IMR-90 (cell line): Measurements from ENCODE around the gene MEGF11. TPM values are rescaled to one million over a fixed set of nuclear protein-coding genes. Genes with fewer than 3 reads are reported as not detected.

Experiments
- ATAC-seq: fragments of 200-7000 bp; cut with Tn5 transposase; 2 replicates; pipeline ENCODE4 v1.9.1; 2020; ENCODE audit warnings: low read depth, mild to moderate bottlenecking, moderate library complexity
- BruUV-seq: library from RNA; stranded (reverse); fragments of 400-500 nt; replicated peaks from 2 replicates; lab custom pipeline; 2021; lab: Mats Ljungman, UMichigan
- CTCF ChIA-PET: fragments of 300-600 bp; formaldehyde crosslinking; extraction: SDS; loops from one replicate; lab custom pipeline; 2021; ENCODE audit warnings: antibody characterized with exemption; lab: Yijun Ruan, JAX
- POLR2A ChIA-PET: fragments of 300-600 bp; sonication (Branson Sonifier 250); formaldehyde crosslinking; loops from one replicate; lab custom pipeline; 2022; ENCODE audit warnings: antibody characterized with exemption; ENCODE audit not compliant: unreplicated experiment; lab: Charles Lee
- DNase-seq: peaks from one replicate; pipeline ENCODE4 v3.0.0; 2013
- H2AFZ ChIP-seq: replicated peaks from 2 replicates; pipeline ENCODE3; 2013; ENCODE audit warnings: low read length, mild to moderate bottlenecking; ENCODE audit not compliant: poor library complexity
- H2AK5ac ChIP-seq: 2 replicates; pipeline ENCODE4 v1.6.1; 2013; ENCODE audit warnings: low read depth, low read length, inconsistent platforms
- H2AK9ac ChIP-seq: replicated peaks from 2 replicates; pipeline ENCODE3; 2013; ENCODE audit warnings: mild to moderate bottlenecking, low read depth, low read length, moderate library complexity; ENCODE audit not compliant: poor library complexity
- H2BK120ac ChIP-seq: 2 replicates; pipeline ENCODE4 v1.6.1; 2013; ENCODE audit warnings: low read depth, low read length, inconsistent platforms
- H2BK15ac ChIP-seq: 3 replicates; pipeline ENCODE4 v1.6.1; 2013; ENCODE audit warnings: low read depth, low read length, inconsistent platforms
- H2BK20ac ChIP-seq: 2 replicates; pipeline ENCODE4 v1.6.1; 2013; ENCODE audit warnings: low read depth, mild to moderate bottlenecking, inconsistent platforms, low read length, moderate library complexity
- H2BK5ac ChIP-seq: 2 replicates; pipeline ENCODE4 v1.6.1; 2013; ENCODE audit warnings: mild to moderate bottlenecking, low read depth, low read length, inconsistent platforms; ENCODE audit not compliant: poor library complexity, severe bottlenecking
- H3K14ac ChIP-seq: replicated peaks from 2 replicates; pipeline ENCODE4 v1.6.1; 2013; ENCODE audit warnings: low read depth, low read length, inconsistent platforms
- H3K18ac ChIP-seq: 2 replicates; pipeline ENCODE4 v1.6.1; 2013; ENCODE audit warnings: low read depth, low read length, control low read depth
- H3K23ac ChIP-seq: 2 replicates; pipeline ENCODE4 v1.6.1; 2013; ENCODE audit warnings: low read depth, low read length, inconsistent platforms
- H3K27ac ChIP-seq: 2 replicates; pipeline ENCODE4 v1.5.1; 2013; ENCODE audit warnings: mild to moderate bottlenecking, control low read depth, low read length; ENCODE audit not compliant: insufficient read depth
- H3K27me3 ChIP-seq: 2 replicates; pipeline ENCODE4 v1.6.1; 2013; ENCODE audit warnings: low read length; ENCODE audit not compliant: control insufficient read depth, insufficient read depth
- H3K36me3 ChIP-seq: 2 replicates; pipeline ENCODE4 v1.6.1; 2013; ENCODE audit warnings: low read length, mixed read lengths; ENCODE audit not compliant: control insufficient read depth, insufficient read depth
- H3K4ac ChIP-seq: 2 replicates; pipeline ENCODE4 v1.6.1; 2013; ENCODE audit warnings: low read depth, low read length, inconsistent platforms
- H3K4me1 ChIP-seq: 2 replicates; pipeline ENCODE4 v1.6.1; 2013; ENCODE audit warnings: low read length, mixed read lengths; ENCODE audit not compliant: control insufficient read depth, insufficient read depth
- H3K4me2 ChIP-seq: 2 replicates; pipeline ENCODE4 v1.6.1; 2013; ENCODE audit warnings: low read depth, mild to moderate bottlenecking, control low read depth, low read length, moderate library complexity
- H3K4me3 ChIP-seq: 2 replicates; pipeline ENCODE4 v1.5.1; 2013; ENCODE audit warnings: low read depth, mild to moderate bottlenecking, control low read depth, low read length, moderate library complexity; ENCODE audit not compliant: insufficient read depth
- H3K56ac ChIP-seq: 2 replicates; pipeline ENCODE4 v1.6.1; 2013; ENCODE audit warnings: low read length, inconsistent platforms; ENCODE audit not compliant: insufficient read depth; ENCODE audit errors: extremely low read depth
- H3K79me1 ChIP-seq, 2 experiments: 2 replicates each; pipeline ENCODE4 v1.6.1; 2013; ENCODE audit warnings: low read length in 2 of 2, inconsistent platforms in 1 of 2, low read depth in 1 of 2
- H3K9ac ChIP-seq: 2 replicates; pipeline ENCODE4 v1.6.1; 2013; ENCODE audit warnings: low read depth, low read length, control low read depth
- H3K9me1 ChIP-seq: 2 replicates; pipeline ENCODE4 v1.6.1; 2013; ENCODE audit warnings: low read length, inconsistent platforms; ENCODE audit not compliant: insufficient read depth
- H3K9me3 ChIP-seq: 2 replicates; pipeline ENCODE4 v1.6.1; 2013; ENCODE audit warnings: low read length; ENCODE audit not compliant: control insufficient read depth, insufficient read depth
- H4K20me1 ChIP-seq: 2 replicates; pipeline ENCODE4 v1.6.1; 2013; ENCODE audit warnings: low read length, inconsistent platforms; ENCODE audit not compliant: insufficient read depth
- H4K5ac ChIP-seq: 2 replicates; pipeline ENCODE4 v1.6.1; 2013; ENCODE audit warnings: mild to moderate bottlenecking, low read depth, low read length, control low read depth
- H4K8ac ChIP-seq, 2 experiments: 2 replicates each; pipeline ENCODE4 v1.6.1; 2013; ENCODE audit warnings: low read depth in 2 of 2, low read length in 2 of 2, control low read depth in 1 of 2, inconsistent platforms in 1 of 2
- H4K91ac ChIP-seq: 2 replicates; pipeline ENCODE4 v1.6.1; 2013; ENCODE audit warnings: low read depth, low read length, inconsistent platforms; ENCODE audit not compliant: insufficient read depth
- BHLHE40 ChIP-seq: fragments of 150-350 bp; IDR thresholded peaks from 2 replicates; pipeline ENCODE4 v1.6.1; 2016; ENCODE audit warnings: mild to moderate bottlenecking, low read depth, low read length
- ELK1 ChIP-seq: fragments of 150-350 bp; IDR thresholded peaks from 2 replicates; pipeline ENCODE4 v1.6.1; 2016; ENCODE audit warnings: low read depth, mild to moderate bottlenecking, low read length, moderate library complexity, borderline replicate concordance
- FOS ChIP-seq: fragments of 150-350 bp; IDR thresholded peaks from 2 replicates; pipeline ENCODE4 v1.6.1; 2016; ENCODE audit warnings: low read depth, low read length
- MAFK ChIP-seq: IDR thresholded peaks from 2 replicates; pipeline ENCODE4 v1.6.1; 2012; ENCODE audit warnings: low read depth, low read length, improper control_type of control experiment
- NFE2L2 ChIP-seq: fragments of 150-350 bp; IDR thresholded peaks from 2 replicates; pipeline ENCODE4 v1.6.1; 2016; ENCODE audit warnings: low read depth, mild to moderate bottlenecking, low read length
- POLR2A ChIP-seq: IDR thresholded peaks from 2 replicates; pipeline ENCODE4 v1.6.1; 2012; ENCODE audit warnings: mild to moderate bottlenecking, low read depth, low read length
- SMC3 ChIP-seq: fragments of 150-350 bp; IDR thresholded peaks from 2 replicates; pipeline ENCODE4 v1.6.1; 2016; ENCODE audit warnings: low read depth, mild to moderate bottlenecking, antibody characterized with exemption, low read length, moderate library complexity
- USF2 ChIP-seq: fragments of 150-350 bp; IDR thresholded peaks from 2 replicates; pipeline ENCODE4 v1.6.1; 2017; ENCODE audit warnings: mild to moderate bottlenecking, antibody characterized with exemption, low read length, low read depth
- dilution Hi-C: fragments of 300-500 bp; cut with HindIII; formaldehyde crosslinking; loops from one replicate; pipeline ENCODE4 v1.14.3; 2018; ENCODE audit warnings: low sequenced_read_pairs; ENCODE audit not compliant: unreplicated experiment
- in situ Hi-C: fragments of 300-500 bp; cut with MboI; formaldehyde crosslinking; loops from 3 replicates; pipeline ENCODE4 v1.14.3; 2019; ENCODE audit warnings: low sequenced_read_pairs, inconsistent platforms, mixed read lengths
- intact Hi-C: fragments of 100-400 bp; cut with micrococcal nuclease; formaldehyde crosslinking; loops from 2 replicates; pipeline ENCODE4 v1.10.0; 2022
- polyA plus RNA-seq, 3 experiments: library from polyadenylated mRNA; depleted of rRNA; stranded (reverse); fragments of >200 nt; gene quantifications; 2 replicates each; pipeline ENCODE4 v1.2.3, GENCODE V29; 2012; ENCODE audit warnings: low replicate concordance in 1 of 3
- total RNA-seq: library from RNA; depleted of rRNA; stranded (reverse); fragments of >200 nt; gene quantifications from 2 replicates; pipeline ENCODE4 v1.2.3, GENCODE V29; 2012

Gene MEGF11
- total and polyA plus RNA-seq, 2 of the 4 experiments (the other 2 are of a cell fraction), result not detected

- no peak overlapping the region for H2AFZ ChIP-seq
- no peak overlapping the region for H2AK9ac ChIP-seq
- intact Hi-C loops, result no loop called here
- peaks cover 25% of the 10 kb centered on the region for H3K27me3 ChIP-seq
- H3K4me1 ChIP-seq, result no peaks in the 10 kb centered on the region
- H4K91ac ChIP-seq, result no peak overlapping the region
- H2BK20ac ChIP-seq, result no peak overlapping the region
- dilution Hi-C loops, result no loop called here
- no TSS peak for BruUV-seq
- H3K4me3 ChIP-seq, result no peak overlapping the region
- H4K20me1 ChIP-seq, result no peaks in the 10 kb centered on the region
- H3K79me1 ChIP-seq, result no peaks in the 10 kb centered on the region
- in situ Hi-C loops, result loop anchor here (25.0 kb wide), 1 partner anchor 663 kb away; the partner anchor contains the start of genes INTS14 and SLC24A1
- H4K8ac ChIP-seq, result no peak overlapping the region
- no peaks in the 10 kb centered on the region for H3K9me1 ChIP-seq
- H3K56ac ChIP-seq, result no peak overlapping the region
- no peak overlapping the region for H3K4me2 ChIP-seq
- no peak overlapping the region for H3K9ac ChIP-seq
- TF ChIP-seq ELK1 (no peak), MAFK (no peak), NFE2L2 (no peak), SMC3 (no peak), BHLHE40 (no peak), USF2 (no peak), FOS (no peak), POLR2A (no peak)
- ATAC-seq, result no peak
- no peak overlapping the region for H2BK120ac ChIP-seq
- no peak overlapping the region for H3K18ac ChIP-seq
- no peak overlapping the region for H3K27ac ChIP-seq
- H2BK5ac ChIP-seq, result no peak overlapping the region
- no peak overlapping the region for H2BK15ac ChIP-seq
- H3K36me3 ChIP-seq, result no peaks in the 10 kb centered on the region
- no peak for DNase-seq
- H3K23ac ChIP-seq, result no peak overlapping the region
- ChIA-PET POLR2A (no interaction called here), CTCF (no interaction called here)
- H2AK5ac ChIP-seq, result no peak overlapping the region
- peaks cover 2% of the 10 kb centered on the region; the same call in 1 of the 2 replicates for H3K9me3 ChIP-seq
- no peak overlapping the region for H3K4ac ChIP-seq
- no peak overlapping the region for H3K14ac ChIP-seq
- no peak overlapping the region for H4K5ac ChIP-seq
These were observed 21.8 kb upstream of the MEGF11 start for GRCh38 chr15:66275352-66275751.
